RPMI8226 (cell line): ENCODE results near the gene KBTBD7.
"Not testable (repeated sequence)": the region's sequence is repeated elsewhere in the genome, so short reads cannot be mapped to it uniquely, and the experiment has no call there.

ENCODE experiments used
- DNase-seq: peaks from one replicate; pipeline ENCODE4 v3.0.0-alpha.2; 2015

Gene KBTBD7

GRCh38 chr13:41193469-41193868 is 900 bp downstream of the KBTBD7 start:
- DNase-seq, result no peak

- no peak for DNase-seq
Measured at GRCh38 chr13:41188584-41188983, 5.8 kb downstream of the KBTBD7 start.

DNA sequence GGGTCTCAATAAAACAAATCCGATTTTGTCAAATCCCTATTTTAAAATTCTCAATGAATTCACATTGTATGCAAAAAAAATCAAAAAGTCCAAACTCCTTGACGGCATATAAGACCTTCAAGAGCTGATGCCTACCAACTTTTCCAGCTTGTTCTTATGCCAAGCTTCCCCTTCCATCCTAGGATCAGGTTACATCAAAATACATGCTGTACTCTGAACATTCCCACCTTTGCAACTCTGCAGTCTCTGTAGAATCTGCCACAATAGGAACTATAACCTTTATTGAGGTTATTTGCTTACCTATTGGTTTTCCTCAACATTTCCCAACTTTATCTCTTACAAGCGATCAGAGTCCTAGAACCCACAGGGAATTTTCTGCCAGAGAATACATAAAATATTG is 7.9 kb downstream of the KBTBD7 start:
- DNase-seq, result no peak

DNA sequence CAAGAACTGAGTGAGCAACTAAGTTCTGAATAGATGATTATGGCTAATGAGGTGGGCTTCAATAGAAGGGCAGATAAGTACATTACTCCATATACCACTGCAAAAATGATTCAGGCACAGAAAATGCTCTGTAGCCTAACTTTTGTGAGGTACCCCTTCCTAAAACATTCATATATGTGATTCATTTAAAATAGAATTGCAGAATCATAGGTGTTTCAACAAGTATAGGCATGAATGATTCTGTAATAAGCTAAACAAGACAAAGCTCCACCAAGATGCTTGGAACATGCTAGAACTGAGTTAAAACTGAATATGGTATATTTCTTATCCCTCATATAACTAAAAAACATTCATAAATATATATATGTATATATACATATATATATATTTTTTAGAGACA is 12.1 kb downstream of the KBTBD7 start:
- DNase-seq, result no peak

GRCh38 chr13:41179593-41180250 is 14.6 kb downstream of the KBTBD7 start:
- no peak for DNase-seq

DNA sequence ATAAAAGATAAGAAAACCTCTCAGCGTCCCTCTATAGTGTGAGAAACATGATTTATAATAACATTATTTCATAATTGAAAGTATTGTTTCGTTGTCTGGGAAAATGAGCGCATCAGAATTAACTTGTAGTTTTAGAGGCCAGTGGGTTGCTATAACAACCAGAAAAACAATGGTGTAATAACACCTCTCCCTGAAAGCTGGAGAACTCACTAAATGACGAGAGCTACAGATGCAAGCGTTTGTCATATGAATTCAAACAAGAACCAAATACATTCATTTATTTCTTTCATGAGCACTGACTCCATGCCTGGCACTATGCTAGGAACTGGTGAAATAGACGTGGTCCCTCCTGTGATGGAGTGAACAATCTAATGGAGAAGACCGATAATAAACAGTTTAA is 16.3 kb downstream of the KBTBD7 start:
- no peak for DNase-seq

DNA sequence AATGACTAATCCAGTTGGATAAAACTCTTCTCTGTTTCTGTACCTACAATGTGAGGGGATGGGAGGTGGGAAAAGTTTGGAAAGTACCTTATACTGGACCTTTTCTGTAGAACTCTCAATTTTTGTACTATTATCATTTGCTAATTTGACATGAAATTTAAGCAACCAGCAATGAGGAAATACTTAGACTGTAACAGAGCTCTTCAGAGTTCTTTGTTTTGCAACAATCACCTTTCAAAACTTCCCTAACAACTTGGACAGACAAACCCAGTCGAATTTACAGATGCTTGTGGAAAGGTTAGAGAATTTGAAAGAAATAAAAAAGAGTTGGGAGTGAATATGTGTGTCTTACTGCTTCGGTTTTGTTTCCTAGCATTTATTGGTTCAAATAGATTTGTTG is 16.8 kb downstream of the KBTBD7 start:
- DNase-seq, result no peak

GRCh38 chr13:41175576-41175975 is 18.8 kb downstream of the KBTBD7 start:
- not testable (repeated sequence) for DNase-seq

GRCh38 chr13:41162151-41162550 is 32.2 kb downstream of the KBTBD7 start:
- DNase-seq, result no peak

DNA sequence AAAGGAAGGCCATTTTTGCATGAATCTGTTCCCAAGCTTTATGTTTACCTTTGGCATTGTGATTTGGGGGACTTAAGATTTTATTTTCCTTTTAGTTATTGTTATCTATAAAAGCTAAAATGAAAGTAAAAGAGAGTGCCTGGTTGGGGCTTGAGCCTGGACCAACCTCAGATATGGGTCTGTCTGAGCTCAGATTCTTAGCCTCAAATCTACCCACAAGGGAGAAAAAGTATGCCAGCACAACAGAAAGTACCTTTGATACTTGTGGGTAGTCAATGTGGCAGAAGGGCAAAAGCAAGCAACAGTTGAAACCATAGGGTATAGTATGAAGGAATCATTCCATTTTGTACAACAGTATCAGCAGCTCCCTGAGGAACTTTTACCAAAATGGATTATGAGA is 35.2 kb downstream of the KBTBD7 start:
- no peak for DNase-seq

DNA sequence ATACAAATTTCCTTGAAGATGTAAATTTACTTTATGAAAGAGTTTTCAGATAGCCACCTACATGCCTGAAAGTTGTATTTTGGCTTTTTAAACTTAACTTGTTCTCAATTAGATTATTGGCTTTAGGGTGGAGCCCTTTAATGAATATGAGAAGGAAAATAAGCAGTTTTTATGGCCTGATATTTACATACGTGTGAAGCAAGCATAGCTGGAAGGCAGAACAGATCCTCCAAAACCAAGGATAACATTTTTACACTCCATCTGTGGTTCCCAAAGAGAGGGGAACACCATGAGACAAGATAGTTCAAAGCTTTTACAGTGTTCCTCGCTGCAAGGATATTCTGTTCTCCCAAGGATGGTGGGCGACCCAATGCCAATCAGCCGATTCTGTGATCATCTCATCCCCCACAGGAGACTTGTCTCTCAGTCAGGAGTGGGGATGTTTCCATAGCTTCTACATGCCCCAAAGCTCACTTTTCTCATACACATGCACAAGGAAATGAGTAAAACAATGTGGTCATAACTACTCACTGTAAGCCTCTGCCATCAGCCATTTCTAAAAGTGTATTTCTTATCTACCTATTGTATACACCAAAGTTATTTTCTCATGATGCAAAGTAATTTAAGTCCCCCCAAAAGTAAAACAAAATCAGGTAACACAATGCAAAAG is 37.2 kb downstream of the KBTBD7 start:
- no peak for DNase-seq

DNA sequence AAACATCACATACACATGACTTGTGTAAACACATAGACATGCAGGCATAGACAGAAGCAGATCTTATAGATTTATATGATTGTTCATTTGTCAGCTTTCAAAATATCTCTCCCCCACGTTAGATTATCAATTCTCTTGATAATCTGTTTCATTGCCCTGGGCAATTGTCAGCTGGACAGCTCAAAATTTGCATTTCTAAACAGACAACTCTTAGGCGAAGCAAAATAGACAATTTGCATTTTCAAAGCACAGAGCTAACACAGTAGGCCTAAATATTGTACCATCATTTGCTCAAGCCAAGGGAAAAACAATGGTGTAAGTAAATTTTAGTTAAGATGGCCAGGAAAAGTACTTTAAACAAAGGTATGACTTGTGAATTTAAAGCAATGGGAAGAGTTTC is 37.7 kb downstream of the KBTBD7 start:
- DNase-seq, result no peak

- no peak for DNase-seq
Measured at GRCh38 chr13:41154042-41154441, 40.3 kb downstream of the KBTBD7 start.

DNA sequence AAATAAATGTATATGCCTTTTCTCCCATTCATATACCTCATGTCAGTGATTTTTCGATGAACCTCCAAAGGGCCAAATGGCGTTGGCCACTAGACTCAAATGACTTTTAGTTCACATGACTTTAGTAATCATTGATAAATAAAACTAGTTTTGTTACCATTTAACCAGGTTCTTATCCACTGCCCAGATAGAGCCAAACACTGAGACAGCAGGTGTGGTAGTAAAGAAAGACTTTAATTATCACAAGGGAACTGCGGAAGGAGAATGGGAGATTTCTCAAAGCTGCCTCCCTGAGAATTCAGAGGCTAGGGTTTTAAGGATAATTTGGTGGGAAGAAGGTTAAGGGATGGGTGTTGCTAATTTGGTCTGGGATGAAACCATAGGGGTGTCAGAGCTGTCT is 42.4 kb downstream of the KBTBD7 start:
- no peak for DNase-seq

DNA sequence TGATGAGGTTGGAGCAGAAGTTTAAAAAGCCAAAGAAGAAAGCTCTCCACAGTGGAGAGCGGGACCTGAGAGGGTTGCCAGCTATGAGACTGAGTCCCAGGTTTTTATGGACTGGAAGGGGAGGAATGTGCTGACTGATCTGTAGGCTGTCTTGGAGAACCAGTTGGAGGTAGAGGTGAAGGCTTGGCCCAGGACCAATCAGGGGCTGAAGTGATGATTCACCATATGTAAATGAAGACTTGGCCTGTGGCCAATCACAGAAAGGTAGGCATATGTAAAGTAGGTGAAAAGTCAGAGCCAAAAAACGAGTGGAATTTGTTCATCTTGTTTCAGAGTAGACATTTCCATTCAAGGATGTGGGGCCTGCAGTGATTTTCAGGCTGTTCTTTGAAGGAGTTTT is 44.3 kb downstream of the KBTBD7 start:
- DNase-seq, result no peak

DNA sequence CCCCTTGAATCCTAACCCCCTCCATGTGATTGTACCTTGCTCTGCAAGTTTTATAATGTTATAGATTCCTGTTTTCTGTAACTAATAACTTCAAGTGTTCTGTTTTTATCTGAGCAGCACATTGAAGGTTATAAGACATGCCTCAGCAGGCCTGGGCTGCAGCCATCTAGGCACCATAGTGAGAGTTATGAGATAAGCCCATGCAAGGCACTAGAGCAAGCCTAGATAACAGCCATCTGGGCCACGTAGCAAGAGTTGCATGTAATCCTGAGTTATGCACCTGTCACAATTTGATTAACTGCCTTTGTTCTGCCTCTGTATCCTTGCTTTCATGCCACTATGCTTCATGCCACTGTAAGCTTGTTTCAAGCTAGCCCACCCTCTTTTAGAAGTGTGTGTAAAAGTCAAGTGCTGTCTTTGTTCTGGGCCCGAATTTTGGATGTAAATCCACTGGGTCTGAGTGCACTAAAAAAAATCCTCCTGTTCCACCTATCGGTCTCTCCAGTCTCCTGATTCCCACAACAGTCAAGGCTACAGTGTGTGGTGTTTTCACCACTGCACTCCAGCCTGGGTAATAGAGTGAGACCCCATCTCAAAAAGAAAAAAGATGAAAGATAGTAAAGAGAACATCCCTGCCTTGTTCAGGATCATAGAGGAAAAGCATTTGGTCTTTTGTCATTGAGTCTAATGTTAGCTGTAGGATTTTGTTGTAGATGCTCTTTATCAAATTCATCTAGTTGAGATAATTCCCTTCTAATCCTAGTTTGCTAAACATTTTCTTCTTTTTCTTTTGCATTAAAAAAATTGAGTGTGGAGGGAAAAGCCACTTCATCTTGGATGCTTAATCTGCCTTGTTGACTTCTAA is 45.7 kb downstream of the KBTBD7 start:
- no peak for DNase-seq

DNA sequence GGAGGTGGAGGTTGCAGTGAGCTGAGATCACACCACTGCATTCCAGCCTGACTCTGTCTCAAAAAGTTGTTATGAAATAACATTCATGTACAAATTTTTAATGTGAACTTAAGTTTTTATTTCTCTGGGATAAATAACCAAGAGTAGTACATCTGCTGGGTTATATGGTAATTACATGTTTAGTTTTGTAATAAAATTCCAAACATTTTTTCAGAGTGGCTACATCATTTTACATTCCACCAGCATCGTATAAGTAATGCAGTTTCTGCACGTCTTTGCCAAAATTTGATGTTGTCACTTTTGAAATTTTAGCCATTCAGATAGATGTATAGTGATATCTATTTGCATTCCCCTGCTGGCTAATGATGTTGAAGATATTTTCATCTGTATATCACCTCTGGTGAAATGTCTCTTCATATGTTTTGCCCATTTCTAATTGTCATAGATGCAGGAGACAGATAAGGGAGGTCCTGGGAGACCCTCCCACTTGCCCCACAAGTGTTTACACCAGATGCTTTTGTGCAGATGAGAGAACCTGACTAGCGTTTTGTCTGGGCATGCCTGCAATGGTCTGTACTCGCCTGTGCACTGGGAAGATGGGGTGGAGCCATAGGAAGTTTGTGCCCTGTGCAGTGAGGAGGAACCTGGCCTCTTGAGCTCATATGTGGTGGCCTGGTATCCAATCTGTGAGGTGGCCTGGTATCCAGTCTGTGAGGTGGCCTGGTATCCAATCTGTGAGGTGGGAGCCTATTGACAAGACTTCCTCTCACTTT is 49.0 kb downstream of the KBTBD7 start:
- no peak for DNase-seq

DNA sequence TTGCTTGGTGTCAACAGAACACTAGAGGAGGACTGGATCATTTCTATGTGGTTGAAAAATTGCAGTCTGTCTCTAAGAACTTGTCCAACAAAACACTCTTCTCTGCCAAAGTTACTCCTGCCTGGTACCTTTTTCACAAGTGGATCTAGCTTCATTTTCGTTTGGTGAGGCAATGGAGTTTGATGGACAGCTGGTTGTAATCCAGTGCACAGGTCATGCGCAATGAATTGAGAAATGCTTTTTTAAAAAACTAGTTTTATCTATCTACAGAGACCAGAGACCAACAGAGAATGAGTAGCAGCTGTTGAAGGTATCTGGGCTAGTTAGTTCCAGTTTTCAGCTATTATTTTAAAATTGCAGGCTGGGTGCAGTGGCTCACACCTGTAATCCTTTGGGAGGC is 49.8 kb downstream of the KBTBD7 start:
- DNase-seq, result no peak
